ENCODE measurements around the gene ATP13A4.
A peak's percentile ranks its signal among the peaks of the same experiment; 100 is the strongest.

Gene ATP13A4, protein sequence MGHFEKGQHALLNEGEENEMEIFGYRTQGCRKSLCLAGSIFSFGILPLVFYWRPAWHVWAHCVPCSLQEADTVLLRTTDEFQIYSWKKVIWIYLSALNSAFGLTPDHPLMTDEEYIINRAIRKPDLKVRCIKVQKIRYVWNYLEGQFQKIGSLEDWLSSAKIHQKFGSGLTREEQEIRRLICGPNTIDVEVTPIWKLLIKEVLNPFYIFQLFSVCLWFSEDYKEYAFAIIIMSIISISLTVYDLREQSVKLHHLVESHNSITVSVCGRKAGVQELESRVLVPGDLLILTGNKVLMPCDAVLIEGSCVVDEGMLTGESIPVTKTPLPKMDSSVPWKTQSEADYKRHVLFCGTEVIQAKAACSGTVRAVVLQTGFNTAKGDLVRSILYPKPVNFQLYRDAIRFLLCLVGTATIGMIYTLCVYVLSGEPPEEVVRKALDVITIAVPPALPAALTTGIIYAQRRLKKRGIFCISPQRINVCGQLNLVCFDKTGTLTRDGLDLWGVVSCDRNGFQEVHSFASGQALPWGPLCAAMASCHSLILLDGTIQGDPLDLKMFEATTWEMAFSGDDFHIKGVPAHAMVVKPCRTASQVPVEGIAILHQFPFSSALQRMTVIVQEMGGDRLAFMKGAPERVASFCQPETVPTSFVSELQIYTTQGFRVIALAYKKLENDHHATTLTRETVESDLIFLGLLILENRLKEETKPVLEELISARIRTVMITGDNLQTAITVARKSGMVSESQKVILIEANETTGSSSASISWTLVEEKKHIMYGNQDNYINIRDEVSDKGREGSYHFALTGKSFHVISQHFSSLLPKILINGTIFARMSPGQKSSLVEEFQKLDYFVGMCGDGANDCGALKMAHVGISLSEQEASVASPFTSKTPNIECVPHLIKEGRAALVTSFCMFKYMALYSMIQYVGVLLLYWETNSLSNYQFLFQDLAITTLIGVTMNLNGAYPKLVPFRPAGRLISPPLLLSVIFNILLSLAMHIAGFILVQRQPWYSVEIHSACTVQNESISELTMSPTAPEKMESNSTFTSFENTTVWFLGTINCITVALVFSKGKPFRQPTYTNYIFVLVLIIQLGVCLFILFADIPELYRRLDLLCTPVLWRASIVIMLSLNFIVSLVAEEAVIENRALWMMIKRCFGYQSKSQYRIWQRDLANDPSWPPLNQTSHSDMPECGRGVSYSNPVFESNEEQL

DNA sequence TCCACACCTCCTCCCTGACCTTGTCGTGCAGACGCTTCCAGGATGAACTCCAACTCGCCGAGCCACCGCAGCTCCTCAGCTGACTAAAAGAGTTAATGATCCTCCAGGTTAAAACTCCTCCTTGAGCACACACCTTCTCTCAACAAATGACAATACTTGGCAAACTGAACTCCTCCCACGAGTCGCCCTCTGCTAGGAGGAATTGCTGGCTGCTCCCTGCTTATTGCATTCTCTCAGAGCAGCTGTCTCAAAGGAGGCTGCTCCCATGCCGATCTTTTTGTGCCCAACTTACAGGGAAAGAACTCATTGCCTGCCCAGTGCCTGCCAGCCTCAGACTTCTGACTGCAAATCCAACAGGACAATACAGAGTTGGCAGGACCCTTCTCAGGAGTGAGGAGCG lies at the start of gene ATP13A4:
ATP13A4 (minus strand) TSS at position 85 of the 400 bp plus-strand sequence. CDS start 96 bp downstream, outside the sequence.
- DNase-seq (ENCODE audit: low read depth): no peak
- TF ChIP-seq, protein P1, sequence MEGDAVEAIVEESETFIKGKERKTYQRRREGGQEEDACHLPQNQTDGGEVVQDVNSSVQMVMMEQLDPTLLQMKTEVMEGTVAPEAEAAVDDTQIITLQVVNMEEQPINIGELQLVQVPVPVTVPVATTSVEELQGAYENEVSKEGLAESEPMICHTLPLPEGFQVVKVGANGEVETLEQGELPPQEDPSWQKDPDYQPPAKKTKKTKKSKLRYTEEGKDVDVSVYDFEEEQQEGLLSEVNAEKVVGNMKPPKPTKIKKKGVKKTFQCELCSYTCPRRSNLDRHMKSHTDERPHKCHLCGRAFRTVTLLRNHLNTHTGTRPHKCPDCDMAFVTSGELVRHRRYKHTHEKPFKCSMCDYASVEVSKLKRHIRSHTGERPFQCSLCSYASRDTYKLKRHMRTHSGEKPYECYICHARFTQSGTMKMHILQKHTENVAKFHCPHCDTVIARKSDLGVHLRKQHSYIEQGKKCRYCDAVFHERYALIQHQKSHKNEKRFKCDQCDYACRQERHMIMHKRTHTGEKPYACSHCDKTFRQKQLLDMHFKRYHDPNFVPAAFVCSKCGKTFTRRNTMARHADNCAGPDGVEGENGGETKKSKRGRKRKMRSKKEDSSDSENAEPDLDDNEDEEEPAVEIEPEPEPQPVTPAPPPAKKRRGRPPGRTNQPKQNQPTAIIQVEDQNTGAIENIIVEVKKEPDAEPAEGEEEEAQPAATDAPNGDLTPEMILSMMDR (IDR thresholded peaks at IDR 0.05; ENCODE audit: control insufficient read depth, extremely low read depth, insufficient read depth): no peak
- no peak within 1 kb of the TSS for H3K4me3 ChIP-seq (ENCODE audit: low read depth, low read length)

DNA sequence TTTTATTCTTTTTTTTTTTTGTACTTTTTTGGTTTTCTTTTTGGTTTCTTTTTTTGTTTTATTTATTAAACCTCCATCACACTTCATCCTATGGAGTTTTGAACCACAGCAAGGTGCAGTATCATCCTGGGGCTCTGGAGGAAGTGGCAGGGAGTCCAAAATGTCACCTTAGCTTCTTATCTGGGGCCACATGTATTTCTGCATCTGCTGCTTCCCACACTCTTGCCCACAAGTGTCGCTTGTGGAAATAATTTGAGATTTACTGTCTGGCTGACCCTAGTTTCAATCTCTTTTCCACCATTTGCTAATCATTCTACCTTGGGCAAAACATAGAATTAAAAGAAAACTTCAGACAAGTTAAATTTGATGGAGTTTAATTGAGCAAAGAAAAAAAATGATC lies 44.7 kb upstream of the ATP13A4 start:
- no peak for DNase-seq (ENCODE audit: low read depth)
- no peak overlapping the region for H3K4me3 ChIP-seq (ENCODE audit: low read depth, low read length)
- TF ChIP-seq, protein P1 (IDR thresholded peaks at IDR 0.05; ENCODE audit: control insufficient read depth, extremely low read depth, insufficient read depth): no peak

DNA sequence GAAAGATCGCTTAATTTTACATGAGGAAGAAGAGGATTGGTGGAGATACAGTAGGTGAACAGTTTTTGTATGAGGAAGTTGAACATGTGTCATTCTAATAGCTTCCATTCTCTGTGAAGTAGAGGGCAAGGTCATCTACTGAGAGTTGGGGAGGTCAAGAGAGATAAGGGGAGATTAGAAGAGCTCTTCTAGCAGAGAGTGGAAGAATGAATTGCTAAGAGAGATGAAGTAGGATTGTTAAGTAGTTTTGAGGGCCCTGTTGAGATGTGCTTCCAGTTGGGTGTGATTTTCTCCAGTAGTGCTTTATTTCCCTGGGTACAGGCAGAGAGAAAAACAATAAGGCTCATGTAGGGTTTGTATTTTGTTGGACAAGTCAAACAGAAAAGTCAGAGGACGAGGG lies 43.5 kb upstream of the ATP13A4 start:
- no peak for DNase-seq (ENCODE audit: low read depth)
- TF ChIP-seq, protein P1 (IDR thresholded peaks at IDR 0.05; ENCODE audit: control insufficient read depth, extremely low read depth, insufficient read depth): no peak
- H3K4me3 ChIP-seq (ENCODE audit: low read depth, low read length): no peak overlapping the region

DNA sequence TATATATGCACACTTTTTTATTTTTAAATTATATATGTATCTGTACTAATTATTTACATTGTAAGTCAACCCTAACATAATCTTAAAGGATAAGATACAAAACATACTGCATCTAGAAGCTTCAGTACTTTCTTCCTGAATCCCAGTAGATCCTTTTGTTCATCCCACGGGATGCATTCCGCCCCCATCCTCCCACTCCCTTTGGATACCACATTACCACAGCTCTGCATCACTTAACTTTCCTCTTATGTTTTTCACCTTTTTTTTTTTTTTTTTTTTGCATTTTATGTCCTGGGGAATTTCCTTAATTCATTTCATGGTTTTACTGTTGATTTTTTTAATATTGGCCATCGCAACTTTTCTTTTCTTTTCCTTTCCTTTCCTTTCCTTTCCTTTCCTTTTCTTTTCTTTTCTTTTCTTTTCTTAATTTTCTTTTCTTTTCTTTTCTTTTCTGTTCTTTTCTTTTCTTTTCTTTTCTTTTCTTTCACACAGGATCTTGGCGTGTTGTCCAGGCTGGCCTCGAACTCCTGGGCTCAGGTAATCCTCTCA lies 41.3 kb upstream of the ATP13A4 start:
- H3K4me3 ChIP-seq (ENCODE audit: low read depth, low read length): no peak overlapping the region
- TF ChIP-seq, protein P1 (IDR thresholded peaks at IDR 0.05; ENCODE audit: control insufficient read depth, extremely low read depth, insufficient read depth): no peak
- DNase-seq (ENCODE audit: low read depth): no peak

DNA sequence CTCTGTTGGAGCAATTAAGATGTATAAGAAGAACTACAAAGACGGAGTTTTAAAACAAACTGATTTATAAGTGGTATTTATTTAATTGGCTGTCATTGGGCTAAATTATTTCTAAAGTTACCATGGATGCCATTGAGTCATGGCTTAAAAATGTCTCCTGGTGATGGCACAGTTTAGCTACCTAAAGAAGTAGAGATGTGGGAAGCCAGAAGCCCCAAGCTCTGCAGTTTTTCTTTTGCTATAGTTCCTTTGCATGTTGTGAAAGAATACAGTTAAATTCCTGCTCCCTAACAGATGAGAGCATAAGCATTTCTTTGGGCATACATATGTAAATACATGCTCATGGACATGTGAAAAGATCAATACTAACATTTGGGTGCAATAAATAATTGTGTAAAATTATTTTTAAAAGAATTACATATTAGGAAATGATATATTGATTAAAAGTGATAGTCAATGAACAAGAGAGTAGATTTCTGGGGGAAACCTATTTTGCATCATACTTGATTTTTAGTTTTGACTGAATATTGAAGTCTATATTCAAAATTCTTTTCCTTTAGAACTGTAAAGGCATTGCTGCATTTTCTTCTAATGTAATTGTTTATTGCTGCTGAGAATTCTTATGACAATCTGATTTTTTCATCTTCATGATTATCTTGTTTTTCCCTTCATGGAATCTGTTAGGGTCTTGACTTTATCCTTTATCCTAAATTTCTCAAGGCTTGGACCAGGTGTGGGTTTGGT lies 40.4 kb upstream of the ATP13A4 start:
- H3K4me3 ChIP-seq (ENCODE audit: low read depth, low read length): no peak overlapping the region
- TF ChIP-seq, protein P1 (IDR thresholded peaks at IDR 0.05; ENCODE audit: control insufficient read depth, extremely low read depth, insufficient read depth): no peak
- no peak for DNase-seq (ENCODE audit: low read depth)

DNA sequence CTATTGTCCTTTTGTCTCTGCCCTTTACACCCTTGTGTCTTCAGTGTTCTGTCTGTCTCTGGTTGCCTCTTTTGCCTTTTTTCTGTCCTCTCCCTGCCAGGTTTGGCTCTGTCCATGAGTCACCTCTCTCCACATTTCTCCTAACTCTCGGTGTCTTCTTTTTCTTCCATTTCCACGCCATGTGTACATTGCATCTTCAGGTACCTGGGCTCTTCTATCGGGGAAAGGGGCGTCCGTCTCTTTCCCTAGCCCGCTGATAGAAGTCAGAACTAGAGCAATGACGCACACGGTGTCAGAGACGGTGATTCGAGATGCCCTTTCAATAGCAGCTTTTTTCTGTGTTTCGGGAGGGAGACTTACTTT lies 39.0 kb upstream of the ATP13A4 start:
- TF ChIP-seq, protein P1 (IDR thresholded peaks at IDR 0.05; ENCODE audit: control insufficient read depth, extremely low read depth, insufficient read depth): no peak
- DNase-seq (ENCODE audit: low read depth): no peak
- peak overlapping the region; percentile 72 for H3K4me3 ChIP-seq (ENCODE audit: low read depth, low read length)

Data from LNCaP clone FGC (cell line).